ENCODE measurements around the gene IMPA2. TPM values are rescaled to one million over a fixed set of nuclear protein-coding genes. Genes with fewer than 3 reads are reported as not detected.

Gene IMPA2
- total RNA-seq, 1 experiment from 2014 or later: 22.4 TPM

GRCh38 chr18:12023375-12023774 lies 42.1 kb downstream of the IMPA2 start:
- Histone ChIP-seq H3K27ac (ENCODE audit: low read depth, low read length, poor library complexity, severe bottlenecking) (no peak overlapping the region), H3K4me3 (ENCODE audit: low read depth, low read length, poor library complexity, severe bottlenecking) (no peak overlapping the region), H3K27me3 (replicated peaks; ENCODE audit: insufficient read depth, low read depth, low read length, poor library complexity) (no peaks in the 10 kb centered on the region), H3K4me1 (ENCODE audit: insufficient read depth, low read length, poor library complexity, severe bottlenecking) (no peaks in the 10 kb centered on the region), H3K9me3 (ENCODE audit: low read depth, low read length, poor library complexity, severe bottlenecking) (no peaks in the 10 kb centered on the region), H3K36me3 (ENCODE audit: insufficient read depth, low read length, poor library complexity, severe bottlenecking) (no peaks in the 10 kb centered on the region)
- no TSS peak for BruUV-seq (replicated peaks)
- intact Hi-C loops (cut with micrococcal nuclease; ENCODE audit: unreplicated experiment): no loop called here
- TF ChIP-seq EZH2 (IDR thresholded peaks at IDR 0.05; ENCODE audit: borderline replicate concordance, low read depth, low read length, poor library complexity, severe bottlenecking) (no peak), CTCF (conservative IDR thresholded peaks at IDR 0.05; ENCODE audit: low read depth, low read length) (no peak)
- DNase-seq (ENCODE audit: low spot score): no peak
- ChIA-PET CTCF (no interaction called here), POLR2A (ENCODE audit: low non-redundant PET) (no interaction called here)

GRCh38 chr18:12026562-12026961 lies 45.3 kb downstream of the IMPA2 start:
- intact Hi-C loops (cut with micrococcal nuclease; ENCODE audit: unreplicated experiment): no loop called here
- no peak for TF ChIP-seq EZH2 (IDR thresholded peaks at IDR 0.05; ENCODE audit: borderline replicate concordance, low read depth, low read length, poor library complexity, severe bottlenecking)
- TF ChIP-seq CTCF (conservative IDR thresholded peaks at IDR 0.05; ENCODE audit: low read depth, low read length): no peak
- CTCF ChIA-PET: no interaction called here
- no peaks in the 10 kb centered on the region for H3K4me1 ChIP-seq (ENCODE audit: insufficient read depth, low read length, poor library complexity, severe bottlenecking)
- POLR2A ChIA-PET (ENCODE audit: low non-redundant PET): no interaction called here
- H3K27me3 ChIP-seq (replicated peaks; ENCODE audit: insufficient read depth, low read depth, low read length, poor library complexity): no peaks in the 10 kb centered on the region
- no peak overlapping the region for H3K27ac ChIP-seq (ENCODE audit: low read depth, low read length, poor library complexity, severe bottlenecking)
- no TSS peak for BruUV-seq (replicated peaks)
- DNase-seq (ENCODE audit: low spot score): no peak
- H3K9me3 ChIP-seq (ENCODE audit: low read depth, low read length, poor library complexity, severe bottlenecking): no peaks in the 10 kb centered on the region
- H3K4me3 ChIP-seq (ENCODE audit: low read depth, low read length, poor library complexity, severe bottlenecking): no peak overlapping the region
- no peaks in the 10 kb centered on the region for H3K36me3 ChIP-seq (ENCODE audit: insufficient read depth, low read length, poor library complexity, severe bottlenecking)

- no peaks in the 10 kb centered on the region for H3K4me1 ChIP-seq (ENCODE audit: insufficient read depth, low read length, poor library complexity, severe bottlenecking)
- no peak for TF ChIP-seq CTCF (conservative IDR thresholded peaks at IDR 0.05; ENCODE audit: low read depth, low read length)
- TF ChIP-seq EZH2 (IDR thresholded peaks at IDR 0.05; ENCODE audit: borderline replicate concordance, low read depth, low read length, poor library complexity, severe bottlenecking): no peak
- BruUV-seq (replicated peaks): no TSS peak
- H3K27me3 ChIP-seq (replicated peaks; ENCODE audit: insufficient read depth, low read depth, low read length, poor library complexity): no peaks in the 10 kb centered on the region
- no peak overlapping the region for H3K27ac ChIP-seq (ENCODE audit: low read depth, low read length, poor library complexity, severe bottlenecking)
- no peaks in the 10 kb centered on the region for H3K9me3 ChIP-seq (ENCODE audit: low read depth, low read length, poor library complexity, severe bottlenecking)
- no peak overlapping the region for H3K4me3 ChIP-seq (ENCODE audit: low read depth, low read length, poor library complexity, severe bottlenecking)
- intact Hi-C loops (cut with micrococcal nuclease; ENCODE audit: unreplicated experiment): no loop called here
- DNase-seq (ENCODE audit: low spot score): no peak
- no peaks in the 10 kb centered on the region for H3K36me3 ChIP-seq (ENCODE audit: insufficient read depth, low read length, poor library complexity, severe bottlenecking)
- CTCF ChIA-PET: no interaction called here
- POLR2A ChIA-PET (ENCODE audit: low non-redundant PET): no interaction called here
Measured at GRCh38 chr18:12027046-12027445, 45.7 kb downstream of the IMPA2 start.

Data from A673 (cell line).